Astrocyte (in vitro differentiated cells and primary cell): ENCODE results near the gene UTS2B. TPM values are rescaled to one million over a fixed set of nuclear protein-coding genes. Genes with fewer than 3 reads are reported as not detected.

Experiments used
- DNase-seq: peaks from one replicate; pipeline ENCODE4 v3.0.0-alpha.2; 2010; ENCODE audit warnings: low read depth
- FAIRE-seq: peaks from 2 replicates; lab custom pipeline; 2011; peaks lifted over from hg19 to GRCh38; lab: Jason Lieb, UNC
- H2AFZ ChIP-seq: 2 replicates; pipeline ENCODE4 v1.6.0; 2012; ENCODE audit warnings: low read depth, low read length, inconsistent platforms
- H3K27ac ChIP-seq: 2 replicates; pipeline ENCODE4 v1.5.1; 2011; ENCODE audit warnings: low read depth, low read length, inconsistent platforms
- H3K27me3 ChIP-seq: 2 replicates; pipeline ENCODE4 v1.6.0; 2011; ENCODE audit warnings: low read length, inconsistent platforms; ENCODE audit not compliant: insufficient read depth
- H3K36me3 ChIP-seq: 2 replicates; pipeline ENCODE4 v1.5.1; 2011; ENCODE audit warnings: low read length, inconsistent platforms; ENCODE audit not compliant: insufficient read depth
- H3K4me1 ChIP-seq: 2 replicates; pipeline ENCODE4 v1.5.1; 2011; ENCODE audit warnings: low read length, inconsistent platforms; ENCODE audit not compliant: insufficient read depth
- H3K4me2 ChIP-seq: 2 replicates; pipeline ENCODE4 v1.6.0; 2012; ENCODE audit warnings: low read length, inconsistent platforms
- H3K4me3 ChIP-seq: 2 replicates; pipeline ENCODE4 v1.5.1; 2011; ENCODE audit warnings: low read depth, mild to moderate bottlenecking, low read length, inconsistent platforms; ENCODE audit not compliant: insufficient read depth
- H3K79me2 ChIP-seq: 2 replicates; pipeline ENCODE4 v1.6.0; 2012; ENCODE audit warnings: mild to moderate bottlenecking, low read length, inconsistent platforms; ENCODE audit not compliant: insufficient read depth
- H3K9ac ChIP-seq: 2 replicates; pipeline ENCODE4 v1.6.0; 2012; ENCODE audit warnings: mild to moderate bottlenecking, low read length, inconsistent platforms
- H3K9me3 ChIP-seq: 2 replicates; pipeline ENCODE4 v1.5.1; 2012; ENCODE audit warnings: low read depth, mild to moderate bottlenecking, low read length, inconsistent platforms; ENCODE audit not compliant: insufficient read depth
- H4K20me1 ChIP-seq: 2 replicates; pipeline ENCODE4 v1.6.0; 2012; ENCODE audit warnings: low read length, inconsistent platforms; ENCODE audit not compliant: insufficient read depth
- H3K27ac Mint-ChIP-seq: one replicate; pipeline ENCODE4 v1.8.0; 2021; ENCODE audit warnings: mild to moderate bottlenecking, mixed read lengths; ENCODE audit not compliant: unreplicated experiment
- H3K27me3 Mint-ChIP-seq: one replicate; pipeline ENCODE4 v1.8.0; 2021; ENCODE audit warnings: low read depth, mixed read lengths; ENCODE audit not compliant: unreplicated experiment
- H3K36me3 Mint-ChIP-seq: one replicate; pipeline ENCODE4 v1.8.0; 2021; ENCODE audit warnings: low read depth, mixed read lengths; ENCODE audit not compliant: unreplicated experiment
- H3K4me1 Mint-ChIP-seq: one replicate; pipeline ENCODE4 v1.8.0; 2021; ENCODE audit warnings: low read depth, mixed read lengths; ENCODE audit not compliant: unreplicated experiment
- H3K4me3 Mint-ChIP-seq: one replicate; pipeline ENCODE4 v1.8.0; 2021; ENCODE audit warnings: mild to moderate bottlenecking, moderate library complexity, mixed read lengths; ENCODE audit not compliant: unreplicated experiment
- H3K9me3 Mint-ChIP-seq: one replicate; pipeline ENCODE4 v1.8.0; 2021; ENCODE audit warnings: mild to moderate bottlenecking, mixed read lengths; ENCODE audit not compliant: unreplicated experiment
- CTCF ChIP-seq: IDR thresholded peaks from 2 replicates; pipeline ENCODE4 v1.5.1; 2011; ENCODE audit warnings: low read depth, mild to moderate bottlenecking, inconsistent platforms, low read length, moderate library complexity; ENCODE audit not compliant: insufficient read depth
- EZH2 ChIP-seq: IDR thresholded peaks from 2 replicates; pipeline ENCODE4 v1.6.1; 2012; ENCODE audit warnings: mild to moderate bottlenecking, low read length, inconsistent platforms; ENCODE audit not compliant: insufficient read depth
- total RNA-seq: library from RNA; stranded (reverse); gene quantifications from 2 replicates; pipeline ENCODE4 v1.2.1, GENCODE V29; 2021

The UTS2B gene
- total RNA-seq, 1 donor from 2014 or later, result 0.75 TPM

- H3K36me3 Mint-ChIP-seq, result no peaks in the 10 kb centered on the region
- Histone ChIP-seq H3K4me2 (peak within 1 kb of the TSS; percentile 96), H3K4me1 (peaks cover 29% of the 10 kb centered on the region), H2AFZ (peak within 1 kb of the TSS; percentile 90), H3K9ac (peak within 1 kb of the TSS; percentile 98), H3K27ac (peak within 1 kb of the TSS; percentile 98), H3K36me3 (no peaks in the 10 kb centered on the region), H3K9me3 (no peaks in the 10 kb centered on the region), H3K4me3 (peak within 1 kb of the TSS; percentile 92), H3K27me3 (no peaks in the 10 kb centered on the region), H4K20me1 (no peaks in the 10 kb centered on the region), H3K79me2 (peaks cover 54% of the 10 kb centered on the region)
- no peak for FAIRE-seq
- H3K9me3 Mint-ChIP-seq, result no peaks in the 10 kb centered on the region
- H3K27ac Mint-ChIP-seq, result peak within 1 kb of the TSS; percentile 96
- no peaks in the 10 kb centered on the region for H3K27me3 Mint-ChIP-seq
- DNase-seq, result peak; percentile 67
- peaks cover 27% of the 10 kb centered on the region for H3K4me1 Mint-ChIP-seq
- H3K4me3 Mint-ChIP-seq, result peak within 1 kb of the TSS; percentile 98
- no peak for TF ChIP-seq CTCF
- TF ChIP-seq EZH2, result no peak
These were observed 1.2 kb downstream of the UTS2B start, which contains the start of gene CCDC50 for GRCh38 chr3:191328962-191329653. Gene CCDC50, plus strand, starts transcription at chr3:191329394. Its CDS starts 281 bp downstream, at chr3:191329675.

- H3K27ac Mint-ChIP-seq, result peak overlapping the region; percentile 41
- peak overlapping the region; percentile 77 for H3K4me3 Mint-ChIP-seq
- peaks cover 24% of the 10 kb centered on the region for H3K4me1 Mint-ChIP-seq
- peaks cover under 1% of the 10 kb centered on the region for H3K9me3 Mint-ChIP-seq
- Histone ChIP-seq H3K27me3 (no peaks in the 10 kb centered on the region), H3K4me2 (peak overlapping the region; percentile 96), H3K36me3 (no peaks in the 10 kb centered on the region), H3K4me1 (peaks cover 29% of the 10 kb centered on the region), H3K9me3 (no peaks in the 10 kb centered on the region), H3K27ac (peak overlapping the region; percentile 98), H4K20me1 (no peaks in the 10 kb centered on the region), H3K9ac (peak overlapping the region; percentile 98), H2AFZ (peak overlapping the region; percentile 90), H3K79me2 (peaks cover 47% of the 10 kb centered on the region), H3K4me3 (peak overlapping the region; percentile 92)
- H3K36me3 Mint-ChIP-seq, result no peaks in the 10 kb centered on the region
- H3K27me3 Mint-ChIP-seq, result no peaks in the 10 kb centered on the region
- TF ChIP-seq CTCF (no peak), EZH2 (no peak)
- FAIRE-seq (no peak), DNase-seq (peak; percentile 46)
These were observed 1.9 kb downstream of the UTS2B start for GRCh38 chr3:191328383-191328961.
